Pancreas (tissue), 10 donors: ENCODE measurements around the gene KDSR. TPM values are rescaled to one million over a fixed set of nuclear protein-coding genes. Genes with fewer than 3 reads are reported as not detected.
A peak's percentile ranks its signal among the peaks of the same experiment; 100 is the strongest.
"Not testable (repeated sequence)": the region's sequence is repeated elsewhere in the genome, so short reads cannot be mapped to it uniquely, and the experiment has no call there.

Source experiments
- ATAC-seq, 4 donors: fragments of 200-7000 bp; cut with Tn5 transposase; one replicate each; pipeline versions ENCODE4 v1.8.0 to v1.9.1; 2020; ENCODE audit warnings: mild to moderate bottlenecking in 4 of 4, moderate library complexity in 4 of 4
- DNase-seq, 6 donors: peaks; one replicate each; pipeline ENCODE4 v3.0.0-alpha.2; 2020
- FAIRE-seq: peaks from 2 replicates; lab custom pipeline; 2012; peaks lifted over from hg19 to GRCh38; lab: Jason Lieb, UNC
- H3K27ac ChIP-seq, 4 donors: fragments of 200-600 bp; sonication (generic); 1 replicate in 3 of 4; 2 replicates in 1 of 4; pipeline versions ENCODE4 v1.5.0 to v1.8.0; 2020
- H3K27me3 ChIP-seq, 4 donors: fragments of 200-600 bp; one replicate each; pipeline ENCODE4 v1.8.0; 2021
- H3K36me3 ChIP-seq, 3 donors: fragments of 200-600 bp; sonication (generic) in 1 of 3; one replicate each; pipeline versions ENCODE4 v1.5.0 to v1.8.0; 2020 to 2021
- H3K4me1 ChIP-seq, 3 donors: fragments of 200-600 bp; one replicate each; pipeline ENCODE4 v1.8.0; 2021
- H3K4me3 ChIP-seq, 4 donors: fragments of 200-600 bp; sonication (generic) in 2 of 4; one replicate each; pipeline versions ENCODE4 v1.5.0 to v1.8.0; 2020 to 2021
- H3K9me3 ChIP-seq, 4 donors: fragments of 200-600 bp; one replicate each; pipeline ENCODE4 v1.8.0; 2021
- CTCF ChIP-seq, 4 donors: fragments of 200-600 bp; sonication (generic) in 3 of 4; IDR thresholded peaks; one replicate each; pipeline versions ENCODE4 v1.5.0 to v1.8.0; 2021; ENCODE audit warnings: antibody characterized with exemption in 4 of 4
- WGBS, 2 donors: extraction: QIAGEN DNeasy Blood & Tissue Kit; methylation state at CpG; one replicate each; pipeline ENCODE4 v1.1.7; 2013; 5-methylcytosine and 5-hydroxymethylcytosine counted together
- intact Hi-C, 3 donors: fragments of 100-400 bp; cut with DNase I; formaldehyde crosslinking; loops; one replicate each; pipeline versions ENCODE4 v1.11.1 to v1.14.2; 2022
- polyA plus RNA-seq, 2 donors: library from polyadenylated mRNA; stranded (reverse); fragments of 200-250 nt; gene quantifications; one replicate each; pipeline ENCODE4 v1.2.3, GENCODE V29; 2013
- total RNA-seq, 6 donors: library from RNA; stranded (reverse); fragmentation: NEBNext Ultra II Directional in 4 of 6; extraction: Animal tissue kit (Norgen Biotek cat#: 25700) in 4 of 6; gene quantifications; one replicate each; pipeline versions ENCODE4 v1.2.1 to v1.2.4, GENCODE V29; 2021 to 2023
- donor health status: healthy with polysubstance abuse.
- donor health status: DM: no; HTN: no; CAD: no; lungs with moderate emphysema.
- donor health status: DM: no; HTN: no; CAD: no.
- donor health status: control.
- donor health status: control.
- donor health status: Bipolar disorder and iron deficiency.
- donor health status: DM: yes; HTN: yes; CAD: no.
- donor health status: DM: no; HTN: no; CAD: no.
- donor health status: DM: no; HTN: no; CAD: no.
- donor health status: DM: yes; HTN: yes; CAD: no.

Gene KDSR
- total and polyA plus RNA-seq, 8 donors, result 4.8 to 37.2 (median 20.4) TPM

- DNase-seq, result no peak
These were observed 1.6 kb upstream of the KDSR start for GRCh38 chr18:63368611-63369010.

GRCh38 chr18:63366213-63367052 is 573 bp downstream of the KDSR start:
- FAIRE-seq (no peak), ATAC-seq (peak; percentile 54 to 68 (median 62)), DNase-seq (peak; percentile 50 to 84 (median 66))
- no peaks in the 10 kb centered on the region for H3K9me3 ChIP-seq
- TF ChIP-seq CTCF (IDR thresholded peaks at IDR 0.05), result no peak
- intact Hi-C loops, result no loop called here
- peak overlapping the region; percentile 89 to 98 (median 96) for H3K27ac ChIP-seq
- H3K4me1 ChIP-seq, result peaks cover 0 to 6% (median 5%) of the 10 kb centered on the region in 3 donors
- peak overlapping the region; percentile 74 to 95 (median 90) for H3K4me3 ChIP-seq
- H3K36me3 ChIP-seq, result peaks cover 0 to 4% (median 2%) of the 10 kb centered on the region in 3 donors
- no peaks in the 10 kb centered on the region for H3K27me3 ChIP-seq
- WGBS, 2 donors, result 0 to 1% methylated on average over 62 to 65 of the region's 65 CpGs

More at GRCh38 chr18:63368611-63369010, 1.6 kb upstream of the KDSR start:
- 56 to 72% methylated on average over 4 of the region's 4 CpGs for WGBS, 2 donors
- Histone ChIP-seq H3K36me3 (no peaks in the 10 kb centered on the region), H3K9me3 (no peaks in the 10 kb centered on the region), H3K27ac (no peak overlapping the region), H3K4me1 (peaks cover 0 to 6% (median 5%) of the 10 kb centered on the region in 3 donors), H3K4me3 (no peak overlapping the region), H3K27me3 (no peaks in the 10 kb centered on the region)
- TF ChIP-seq CTCF (IDR thresholded peaks at IDR 0.05), result no peak
- no peak for FAIRE-seq
- intact Hi-C loops, result no loop called here
- no peak for ATAC-seq

DNA sequence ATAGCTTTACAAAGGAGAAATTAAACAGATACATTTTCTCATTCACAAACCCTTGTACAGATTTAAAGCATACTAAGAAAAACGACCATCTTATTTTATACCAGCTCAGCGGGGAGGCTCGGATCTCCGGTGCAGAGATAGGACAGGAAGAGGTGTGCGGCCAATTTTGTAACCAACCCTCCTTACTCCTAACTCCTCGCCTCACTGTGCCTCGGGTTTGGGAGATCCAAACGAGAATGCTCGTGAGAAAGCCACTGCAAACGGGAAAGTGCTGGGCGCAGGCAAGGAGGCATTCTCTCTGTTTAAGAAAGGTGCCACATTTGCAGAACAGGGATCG is 1.2 kb downstream of the KDSR start:
- TF ChIP-seq CTCF (IDR thresholded peaks at IDR 0.05), result no peak
- ATAC-seq (no peak), FAIRE-seq (no peak), DNase-seq (no peak)
- peaks cover 0 to 6% (median 5%) of the 10 kb centered on the region in 3 donors for H3K4me1 ChIP-seq
- no peaks in the 10 kb centered on the region for H3K27me3 ChIP-seq
- 1% methylated on average over 12 of the region's 12 CpGs for WGBS, 2 donors
- intact Hi-C loops, result no loop called here
- H3K36me3 ChIP-seq, result peaks cover 3 to 5% (median 4%) of the 10 kb centered on the region in 3 donors
- H3K9me3 ChIP-seq, result no peaks in the 10 kb centered on the region
- peak overlapping the region; percentile 89 to 98 (median 96) for H3K27ac ChIP-seq
- peak overlapping the region; percentile 74 to 95 (median 90) for H3K4me3 ChIP-seq

DNA sequence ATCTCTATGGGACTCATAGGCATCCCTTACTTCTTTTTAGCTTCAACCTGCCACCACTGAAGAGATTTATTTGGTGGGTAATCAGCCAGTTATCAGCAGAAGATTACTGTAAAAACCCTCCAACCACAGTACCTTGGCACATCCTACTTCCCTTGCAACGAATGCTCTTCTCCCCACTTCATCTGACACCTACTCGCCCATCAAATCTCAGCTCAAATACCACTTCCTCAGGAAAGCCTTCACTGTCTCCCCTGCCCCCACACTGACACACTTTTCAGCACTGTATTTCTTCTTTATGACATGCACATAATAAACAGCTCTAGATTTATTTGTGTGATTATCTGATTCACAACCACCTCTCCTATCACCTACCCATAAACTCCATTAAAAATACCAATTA is 3.1 kb downstream of the KDSR start:
- H3K4me3 ChIP-seq, result no peak overlapping the region
- H3K27ac ChIP-seq, result no peak overlapping the region
- DNase-seq (no peak), ATAC-seq (no peak), FAIRE-seq (no peak)
- TF ChIP-seq CTCF (IDR thresholded peaks at IDR 0.05), result no peak
- peaks cover 0 to 6% (median 5%) of the 10 kb centered on the region in 3 donors for H3K4me1 ChIP-seq
- no peaks in the 10 kb centered on the region for H3K27me3 ChIP-seq
- H3K9me3 ChIP-seq, result no peaks in the 10 kb centered on the region
- intact Hi-C loops, result no loop called here
- peaks cover 4 to 20% (median 10%) of the 10 kb centered on the region in 3 donors for H3K36me3 ChIP-seq
- 83 to 84% methylated on average over 2 of the region's 2 CpGs for WGBS, 2 donors

- intact Hi-C loops, H3K27me3 ChIP-seq, H3K4me1 ChIP-seq, FAIRE-seq, H3K9me3 ChIP-seq, H3K4me3 ChIP-seq, H3K27ac ChIP-seq, DNase-seq, ATAC-seq: not testable (repeated sequence)
- no CpG with 5 or more reads among the region's 2 CpGs for WGBS, 2 donors
- H3K36me3 ChIP-seq, result peaks cover 4 to 20% (median 10%) of the 10 kb centered on the region in 3 donors
These were observed 3.6 kb downstream of the KDSR start for GRCh38 chr18:63363420-63363819.
